Neural crest cell (in vitro differentiated cells): ENCODE measurements around the gene ZSCAN25. TPM values are rescaled to one million over a fixed set of nuclear protein-coding genes. Genes with fewer than 3 reads are reported as not detected.
"Not testable (repeated sequence)": the region's sequence is repeated elsewhere in the genome, so short reads cannot be mapped to it uniquely, and the experiment has no call there.

Source experiments
- DNase-seq: peaks from one replicate; pipeline ENCODE4 v3.0.0; 2021; ENCODE audit warnings: low read depth, mixed read lengths, low spot score
- H3K27ac Mint-ChIP-seq: one replicate; pipeline ENCODE4 v1.8.0; 2021; ENCODE audit warnings: mild to moderate bottlenecking, mixed read lengths; ENCODE audit not compliant: unreplicated experiment
- H3K27me3 Mint-ChIP-seq: 2 replicates; pipeline ENCODE4 v1.8.0; 2021; ENCODE audit warnings: low read depth, mild to moderate bottlenecking, mixed read lengths
- H3K36me3 Mint-ChIP-seq: 2 replicates; pipeline ENCODE4 v1.8.0; 2021; ENCODE audit warnings: low read depth, mild to moderate bottlenecking, mixed read lengths
- H3K4me1 Mint-ChIP-seq: 2 replicates; pipeline ENCODE4 v1.8.0; 2021; ENCODE audit warnings: mixed read lengths
- H3K4me3 Mint-ChIP-seq: one replicate; pipeline ENCODE4 v1.8.0; 2021; ENCODE audit warnings: mild to moderate bottlenecking, mixed read lengths
- H3K9me3 Mint-ChIP-seq: 2 replicates; pipeline ENCODE4 v1.8.0; 2021; ENCODE audit warnings: mixed read lengths
- CTCF ChIP-seq: fragments of 200-600 bp; sonication (generic); conservative IDR thresholded peaks from 2 replicates; pipeline ENCODE4 v1.5.0; 2021; ENCODE audit warnings: antibody characterized with exemption, mild to moderate bottlenecking
- total RNA-seq: library from RNA; stranded (reverse); gene quantifications from 2 replicates; pipeline ENCODE4 v1.2.1, GENCODE V29; 2021

Gene ZSCAN25
- total RNA-seq, 1 donor from 2014 or later: 23.4 TPM

- no peak for TF ChIP-seq CTCF
- Mint-ChIP-seq H3K4me3 (no peak overlapping the region), H3K27me3 (no peaks in the 10 kb centered on the region), H3K27ac (no peak overlapping the region), H3K36me3 (peaks cover 18% of the 10 kb centered on the region), H3K4me1 (no peaks in the 10 kb centered on the region), H3K9me3 (no peaks in the 10 kb centered on the region)
- no peak for DNase-seq
Observed at GRCh38 chr7:99628471-99629465, 12.0 kb downstream of the ZSCAN25 start.

GRCh38 chr7:99629643-99630042 lies 12.9 kb downstream of the ZSCAN25 start:
- Mint-ChIP-seq H3K4me1 (no peaks in the 10 kb centered on the region), H3K9me3 (no peaks in the 10 kb centered on the region), H3K27ac (no peak overlapping the region), H3K27me3 (no peaks in the 10 kb centered on the region), H3K4me3 (no peak overlapping the region), H3K36me3 (peaks cover 18% of the 10 kb centered on the region)
- no peak for TF ChIP-seq CTCF
- no peak for DNase-seq

DNA sequence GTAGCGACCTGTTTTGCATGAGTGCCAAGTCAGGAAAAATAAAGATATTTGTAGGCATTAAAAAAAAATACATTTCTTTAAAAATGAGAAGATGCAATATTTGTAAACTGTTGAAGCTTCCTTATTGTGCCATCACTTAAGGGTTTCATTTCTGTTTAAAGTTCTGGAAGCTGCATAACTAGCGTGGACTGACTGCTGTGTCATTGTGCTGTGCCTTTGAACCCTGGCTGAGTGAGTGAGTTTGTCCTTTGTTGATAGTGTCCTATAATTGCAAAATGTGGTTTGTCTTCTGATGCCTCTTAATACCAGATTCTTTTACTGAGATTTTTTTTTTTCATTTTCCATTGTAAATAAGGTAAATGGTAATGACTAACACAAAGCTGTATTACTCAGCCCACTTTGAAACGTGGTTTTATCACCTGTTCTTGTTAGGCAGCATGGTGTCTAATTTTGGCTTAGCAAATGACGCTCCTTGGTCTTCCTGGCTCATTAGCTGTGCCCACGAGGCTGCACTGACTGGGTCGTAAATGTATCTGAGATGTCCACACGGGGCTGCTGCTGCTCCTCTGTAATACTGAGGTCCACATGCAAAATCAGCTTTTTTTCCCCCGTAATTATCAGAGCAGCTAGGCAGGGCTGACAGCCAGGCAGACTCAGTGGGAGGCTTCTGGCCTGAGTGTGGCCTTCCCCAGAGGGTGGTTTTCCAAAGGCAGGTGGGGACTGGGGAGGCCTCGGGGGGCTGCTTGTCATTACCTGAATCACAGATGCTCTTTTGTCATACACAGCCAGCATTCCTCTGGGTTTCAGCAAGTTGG lies 14.8 kb downstream of the ZSCAN25 start:
- no peak for TF ChIP-seq CTCF
- no peaks in the 10 kb centered on the region for H3K4me1 Mint-ChIP-seq
- no peaks in the 10 kb centered on the region for H3K27me3 Mint-ChIP-seq
- H3K4me3 Mint-ChIP-seq: no peak overlapping the region
- DNase-seq: no peak
- no peaks in the 10 kb centered on the region for H3K9me3 Mint-ChIP-seq
- H3K36me3 Mint-ChIP-seq: peaks cover 11% of the 10 kb centered on the region
- no peak overlapping the region for H3K27ac Mint-ChIP-seq

- not testable (repeated sequence) for DNase-seq, H3K27ac Mint-ChIP-seq, H3K4me1 Mint-ChIP-seq, H3K27me3 Mint-ChIP-seq, H3K36me3 Mint-ChIP-seq, H3K4me3 Mint-ChIP-seq, H3K9me3 Mint-ChIP-seq
Observed at GRCh38 chr7:99637414-99637813, 20.7 kb downstream of the ZSCAN25 start.

- DNase-seq: no peak
- TF ChIP-seq CTCF: no peak
- Mint-ChIP-seq H3K36me3 (peaks cover 4% of the 10 kb centered on the region), H3K9me3 (no peaks in the 10 kb centered on the region), H3K4me3 (no peak overlapping the region), H3K4me1 (no peaks in the 10 kb centered on the region), H3K27ac (no peak overlapping the region), H3K27me3 (no peaks in the 10 kb centered on the region)
Observed at GRCh38 chr7:99638731-99639130, 22.0 kb downstream of the ZSCAN25 start.
